GM19372 (cell line): ENCODE results near the gene FAM83G.
A peak's percentile ranks its signal among the peaks of the same experiment; 100 is the strongest.

Experiments used
- ATAC-seq: cut with Tn5 transposase; IDR thresholded peaks from one replicate; pipeline ENCODE4 v1.9.1; 2021; ENCODE audit warnings: mild to moderate bottlenecking, low read depth, moderate library complexity; ENCODE audit not compliant: unreplicated experiment

The FAM83G gene

GRCh38 chr17:19012171-19013080 lies 7.9 kb upstream of the FAM83G start:
- no peak for ATAC-seq

- ATAC-seq, result no peak
Observed at GRCh38 chr17:19011581-19011980, 7.0 kb upstream of the FAM83G start.

GRCh38 chr17:19010729-19011505 lies 6.4 kb upstream of the FAM83G start:
- no peak for ATAC-seq

GRCh38 chr17:19009970-19010369 lies 5.4 kb upstream of the FAM83G start:
- no peak for ATAC-seq

- no peak for ATAC-seq
Observed at GRCh38 chr17:19006698-19007097, 2.1 kb upstream of the FAM83G start.

GRCh38 chr17:19005789-19006430 lies 1.3 kb upstream of the FAM83G start:
- no peak for ATAC-seq

- no peak for ATAC-seq
Observed at GRCh38 chr17:19005137-19005773, 691 bp upstream of the FAM83G start.

GRCh38 chr17:19003543-19004420 lies 782 bp downstream of the FAM83G start:
- ATAC-seq, result peak; percentile 21

- no peak for ATAC-seq
Observed at GRCh38 chr17:19002805-19003542, 1.6 kb downstream of the FAM83G start.

- ATAC-seq, result no peak
Observed at GRCh38 chr17:19001907-19002590, 2.5 kb downstream of the FAM83G start.

GRCh38 chr17:19000531-19001325 lies 3.8 kb downstream of the FAM83G start:
- no peak for ATAC-seq

- ATAC-seq, result no peak
Observed at GRCh38 chr17:18999911-19000310, 4.7 kb downstream of the FAM83G start.

GRCh38 chr17:18999394-18999793 lies 5.2 kb downstream of the FAM83G start:
- no peak for ATAC-seq

- ATAC-seq, result no peak
Observed at GRCh38 chr17:18997650-18998196, 6.8 kb downstream of the FAM83G start.

- no peak for ATAC-seq
Observed at GRCh38 chr17:18996458-18996857, 8.1 kb downstream of the FAM83G start.

GRCh38 chr17:18995220-18995619 lies 9.3 kb downstream of the FAM83G start:
- ATAC-seq, result no peak

GRCh38 chr17:18994631-18995030 lies 9.9 kb downstream of the FAM83G start:
- no peak for ATAC-seq
